Fibroblast of the aortic adventitia (primary cell): ENCODE data around the gene TMEM140. TPM values are rescaled to one million over a fixed set of nuclear protein-coding genes. Genes with fewer than 3 reads are reported as not detected.

Experiments used
- DNase-seq: peaks from one replicate; pipeline ENCODE4 v3.0.0-alpha.2; 2010; ENCODE audit warnings: low read depth
- H3K4me3 ChIP-seq: 2 replicates; pipeline ENCODE4 v1.5.1; 2011; ENCODE audit warnings: low read depth, mild to moderate bottlenecking, control low read depth, low read length, moderate library complexity
- CTCF ChIP-seq: IDR thresholded peaks from 2 replicates; pipeline ENCODE4 v1.5.1; 2011; ENCODE audit warnings: mild to moderate bottlenecking, low read length, control low read depth, inconsistent platforms; ENCODE audit not compliant: insufficient read depth
- total RNA-seq: library from RNA; depleted of rRNA; stranded (reverse); fragments of >200 nt; gene quantifications from 2 replicates; pipeline ENCODE4 v1.2.3, GENCODE V29; 2012; ENCODE audit warnings: low replicate concordance

TMEM140 gene
- total RNA-seq, 1 donor = 9.7 TPM

GRCh38 chr7:135174941-135175340 lies 27.1 kb downstream of the TMEM140 start:
- H3K4me3 ChIP-seq = no peak overlapping the region
- DNase-seq = no peak
- TF ChIP-seq CTCF = no peak

- H3K4me3 ChIP-seq = no peak overlapping the region
- no peak for DNase-seq
- TF ChIP-seq CTCF = no peak
Measured at GRCh38 chr7:135175931-135176330, 28.1 kb downstream of the TMEM140 start.

GRCh38 chr7:135177028-135177696 lies 29.3 kb downstream of the TMEM140 start:
- no peak for TF ChIP-seq CTCF
- no peak for DNase-seq
- no peak overlapping the region for H3K4me3 ChIP-seq

- DNase-seq = no peak
- no peak for TF ChIP-seq CTCF
- H3K4me3 ChIP-seq = no peak overlapping the region
Measured at GRCh38 chr7:135178364-135178763, 30.5 kb downstream of the TMEM140 start.

- TF ChIP-seq CTCF = no peak
- H3K4me3 ChIP-seq = no peak overlapping the region
- DNase-seq = no peak
Measured at GRCh38 chr7:135179321-135179925, 31.6 kb downstream of the TMEM140 start.

- TF ChIP-seq CTCF = no peak
- H3K4me3 ChIP-seq = no peak overlapping the region
- no peak for DNase-seq
Measured at GRCh38 chr7:135180122-135180521, 32.2 kb downstream of the TMEM140 start.
